Testis (tissue), 3 donors: ENCODE measurements around the gene ZNF667. TPM values are rescaled to one million over a fixed set of nuclear protein-coding genes. Genes with fewer than 3 reads are reported as not detected.

Experiments used
- DNase-seq: peaks from one replicate; pipeline ENCODE4 v3.0.0-alpha.2; 2019
- H3K27ac ChIP-seq, 2 donors: fragments of 200-600 bp; sonication (generic); one replicate each; pipeline ENCODE4 v1.5.1; 2019
- H3K27me3 ChIP-seq: fragments of 200-600 bp; sonication (generic); one replicate; pipeline ENCODE4 v1.5.1; 2019
- H3K36me3 ChIP-seq: fragments of 200-600 bp; sonication (generic); one replicate; pipeline ENCODE4 v1.5.1; 2017; ENCODE audit warnings: low read depth; ENCODE audit errors: missing control alignments
- H3K4me1 ChIP-seq: fragments of 200-600 bp; sonication (generic); one replicate; pipeline ENCODE4 v1.5.1; 2019
- H3K4me3 ChIP-seq, 2 donors: fragments of 200-600 bp; sonication (generic); one replicate each; pipeline ENCODE4 v1.5.1; 2017 to 2019
- H3K9me3 ChIP-seq: fragments of 200-600 bp; sonication (generic); one replicate; pipeline ENCODE4 v1.5.1; 2017
- CTCF ChIP-seq, 3 experiments: fragments of 450-650 bp in 2 of 3; fragments of 200-600 bp in 1 of 3; sonication (generic) in 1 of 3; IDR thresholded peaks; one replicate each; pipeline ENCODE4 v1.5.1; 2016 to 2019; ENCODE audit warnings: antibody characterized with exemption in 3 of 3, mild to moderate bottlenecking in 2 of 3, moderate library complexity in 1 of 3
- POLR2A ChIP-seq: fragments of 450-650 bp; IDR thresholded peaks from one replicate; pipeline ENCODE4 v1.6.1; 2017; ENCODE audit warnings: antibody characterized with exemption, mild to moderate bottlenecking, moderate library complexity
- WGBS, 2 donors: methylation state at CpG; one replicate each; pipeline ENCODE4 v1.1.5; 2018; 5-methylcytosine and 5-hydroxymethylcytosine counted together
- intact Hi-C: fragments of 100-400 bp; cut with DNase I; formaldehyde crosslinking; loops from one replicate; pipeline ENCODE4 v1.15.1; 2023; ENCODE audit warnings: low total_unique reads
- polyA plus RNA-seq: library from polyadenylated mRNA; stranded (reverse); fragments of 350-450 nt; fragmentation: Illumina TruSeq; extraction: RNeasy Lipid Tissue Mini Kit (QIAGEN cat#74804); gene quantifications from one replicate; pipeline ENCODE4 v1.2.3, GENCODE V29; 2014; ENCODE audit warnings: low read depth, low replicate concordance; ENCODE audit not compliant: insufficient read depth
- total RNA-seq, 2 donors: library from RNA; depleted of rRNA; stranded (reverse); fragments of >200 nt; gene quantifications; one replicate each; pipeline ENCODE4 v1.2.3, GENCODE V29; 2016

The ZNF667 gene
- total and polyA plus RNA-seq, 3 donors from 2014 or later = 7.6 to 16.5 (median 12.1) TPM

- intact Hi-C loops = no loop called here
- H3K4me3 ChIP-seq = peak within 1 kb of the TSS; percentile 89 to 90
- no peaks in the 10 kb centered on the region for H3K27me3 ChIP-seq
- H3K27ac ChIP-seq = peak within 1 kb of the TSS; percentile 98 to 99
- 0% methylated on average over 44 to 69 of the region's 70 CpGs for whole genome bisulfite sequencing, 2 donors
- no peaks in the 10 kb centered on the region for H3K9me3 ChIP-seq
- DNase-seq = peak; percentile 97
- H3K4me1 ChIP-seq = peaks cover 13% of the 10 kb centered on the region
- H3K36me3 ChIP-seq = peaks cover 4% of the 10 kb centered on the region
- TF ChIP-seq POLR2A = no peak
- TF ChIP-seq CTCF (IDR thresholded peaks at IDR 0.05) = peak in 1 of 3 experiments; percentile 17
These were observed 73.1 kb downstream of the ZNF667 start, which contains the start of gene ZNF583 for GRCh38 chr19:56403764-56404704. ZNF583 (plus strand) TSS chr19:56404332; CDS start chr19:56407115, 2,783 bp downstream.

GRCh38 chr19:56403261-56403660 is 73.9 kb downstream of the ZNF667 start:
- Histone ChIP-seq H3K27ac (peak overlapping the region; percentile 98 to 99), H3K4me1 (peaks cover 13% of the 10 kb centered on the region), H3K4me3 (peak overlapping the region; percentile 89 to 90), H3K9me3 (no peaks in the 10 kb centered on the region), H3K36me3 (peaks cover 1% of the 10 kb centered on the region), H3K27me3 (no peaks in the 10 kb centered on the region)
- 5 to 18% methylated on average over 4 to 9 of the region's 9 CpGs for WGBS, 2 donors
- intact Hi-C loops = no loop called here
- DNase-seq = no peak
- TF ChIP-seq CTCF (IDR thresholded peaks at IDR 0.05) (no peak), POLR2A (no peak)

GRCh38 chr19:56400485-56400884 is 76.7 kb downstream of the ZNF667 start:
- H3K9me3 ChIP-seq = no peaks in the 10 kb centered on the region
- H3K36me3 ChIP-seq = no peaks in the 10 kb centered on the region
- H3K27ac ChIP-seq = no peak overlapping the region
- no peak for TF ChIP-seq POLR2A
- TF ChIP-seq CTCF (IDR thresholded peaks at IDR 0.05) = no peak
- no peak for DNase-seq
- H3K4me1 ChIP-seq = peaks cover 13% of the 10 kb centered on the region
- 91 to 95% methylated on average over 4 of the region's 4 CpGs for whole genome bisulfite sequencing, 2 donors
- H3K27me3 ChIP-seq = no peaks in the 10 kb centered on the region
- H3K4me3 ChIP-seq = no peak overlapping the region
- intact Hi-C loops = no loop called here

- H3K4me1 ChIP-seq = peaks cover 4% of the 10 kb centered on the region
- 84 to 89% methylated on average over 5 of the region's 5 CpGs for WGBS, 2 donors
- H3K27me3 ChIP-seq = no peaks in the 10 kb centered on the region
- TF ChIP-seq POLR2A (no peak), CTCF (IDR thresholded peaks at IDR 0.05) (no peak)
- intact Hi-C loops = no loop called here
- no peak for DNase-seq
- H3K9me3 ChIP-seq = no peaks in the 10 kb centered on the region
- no peak overlapping the region for H3K27ac ChIP-seq
- no peak overlapping the region for H3K4me3 ChIP-seq
- H3K36me3 ChIP-seq = no peaks in the 10 kb centered on the region
These were observed 78.3 kb downstream of the ZNF667 start for GRCh38 chr19:56398809-56399208.
